Stimulated activated CD4-positive, alpha-beta T cell treated with anti-CD3 and anti-CD28 coated beads, Interleukin-12 subunit alpha, Interleukin-12 subunit beta, amount 100 ng/mL, for 4 hours (primary cell): ENCODE results near the gene NR3C1.
"Not testable (repeated sequence)": the region's sequence is repeated elsewhere in the genome, so short reads cannot be mapped to it uniquely, and the experiment has no call there.

Experiments
- DNase-seq: peaks from one replicate; pipeline ENCODE4 v3.0.0-alpha.2; 2020

The NR3C1 gene

DNA sequence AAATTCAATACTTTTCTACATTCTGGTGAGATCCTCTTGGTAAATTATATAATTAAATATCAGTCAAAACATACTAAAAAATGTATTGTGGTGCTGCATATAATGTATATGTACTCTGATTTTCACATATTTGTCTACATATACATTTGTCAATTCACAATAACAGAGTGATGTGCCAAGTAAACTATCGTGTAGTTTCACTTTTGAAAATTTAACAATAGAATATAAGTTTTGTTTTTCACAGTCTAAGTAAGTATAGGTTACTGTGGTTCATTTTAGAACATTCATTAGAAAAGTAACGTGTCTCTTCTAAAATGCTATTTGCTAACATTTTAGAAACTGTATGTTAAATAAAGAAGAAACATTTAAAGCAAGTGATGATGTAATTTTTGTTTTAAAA, 73.6 kb downstream of the NR3C1 start:
- no peak for DNase-seq

DNA sequence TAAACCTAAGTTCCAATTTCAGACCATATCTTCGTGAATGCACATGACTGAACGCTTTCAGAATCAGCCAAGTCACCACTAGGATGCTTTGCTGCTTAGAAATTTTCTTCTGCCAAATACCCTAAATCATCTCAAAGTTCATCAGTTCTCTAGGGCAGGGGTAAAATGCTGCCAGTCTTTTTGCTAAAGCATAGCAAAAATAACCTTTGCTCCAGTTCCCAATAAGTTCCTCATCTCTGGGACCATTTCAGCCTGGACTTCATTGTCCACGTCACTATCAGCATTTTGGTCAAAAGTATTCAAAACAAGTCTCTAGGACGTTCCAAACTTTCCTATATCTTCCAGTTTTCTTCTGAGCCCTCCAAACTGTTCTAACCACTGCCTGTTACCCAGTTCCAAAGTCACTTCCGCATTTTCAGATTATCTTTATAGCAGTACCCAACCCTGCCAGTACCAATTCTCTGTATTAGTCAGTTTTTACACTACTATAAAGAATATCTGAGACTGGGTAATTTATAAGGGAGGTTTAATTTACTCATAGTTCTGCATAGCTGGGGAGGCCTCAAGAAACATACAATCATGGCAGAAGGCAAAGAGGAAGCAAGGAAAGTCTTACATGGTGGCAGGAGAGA, 74.8 kb downstream of the NR3C1 start:
- DNase-seq: no peak

DNA sequence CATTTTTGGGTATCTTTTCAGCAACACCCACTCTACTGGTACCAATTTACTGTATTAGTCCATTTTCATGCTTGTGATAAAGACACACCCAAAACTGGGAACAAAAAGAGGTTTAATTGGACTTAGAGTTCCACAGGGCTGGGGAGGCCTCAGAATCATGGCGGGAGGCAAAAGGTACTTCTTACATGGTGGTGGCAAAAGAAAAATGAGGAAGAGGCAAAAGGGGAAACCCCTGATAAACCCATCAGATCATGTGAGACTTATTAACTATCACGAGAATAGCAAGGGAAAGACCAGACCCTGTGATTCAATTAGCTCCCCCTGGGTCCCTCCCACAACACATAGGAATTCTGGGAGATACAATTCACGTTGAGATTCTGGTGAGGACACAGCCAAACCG, 78.4 kb downstream of the NR3C1 start:
- DNase-seq: not testable (repeated sequence)

DNA sequence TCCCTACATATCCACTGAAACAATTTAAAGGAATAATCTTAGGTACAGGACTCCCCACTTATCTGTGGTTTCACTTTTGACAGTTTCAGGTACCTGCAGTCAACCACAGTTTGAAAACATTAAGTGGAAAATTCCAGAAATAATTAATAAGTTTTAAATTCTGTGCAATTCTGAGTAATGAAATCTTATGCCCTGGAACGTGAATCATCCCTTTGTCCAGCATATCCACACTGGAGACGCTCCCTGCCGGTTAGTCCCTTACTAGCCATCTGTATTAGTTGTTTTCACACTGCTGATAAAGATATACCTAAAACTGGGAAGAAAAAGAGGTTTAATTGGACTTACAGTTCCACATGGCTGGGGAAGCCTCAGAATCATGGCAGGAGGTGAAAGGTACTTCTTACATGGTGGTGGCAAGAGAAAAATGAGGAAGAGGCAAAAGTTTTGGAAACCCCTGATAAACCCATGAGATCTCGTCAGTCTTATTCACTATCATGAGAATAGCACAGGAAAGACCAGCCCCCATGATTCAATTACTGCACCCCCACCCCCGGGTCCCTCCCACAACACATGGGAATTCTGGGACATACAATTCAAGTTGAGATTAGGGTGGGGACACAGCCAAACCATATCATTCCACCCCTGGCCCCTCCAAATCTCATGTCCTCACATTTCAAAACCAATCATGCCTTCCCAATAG, 80.4 kb downstream of the NR3C1 start:
- not testable (repeated sequence) for DNase-seq

DNA sequence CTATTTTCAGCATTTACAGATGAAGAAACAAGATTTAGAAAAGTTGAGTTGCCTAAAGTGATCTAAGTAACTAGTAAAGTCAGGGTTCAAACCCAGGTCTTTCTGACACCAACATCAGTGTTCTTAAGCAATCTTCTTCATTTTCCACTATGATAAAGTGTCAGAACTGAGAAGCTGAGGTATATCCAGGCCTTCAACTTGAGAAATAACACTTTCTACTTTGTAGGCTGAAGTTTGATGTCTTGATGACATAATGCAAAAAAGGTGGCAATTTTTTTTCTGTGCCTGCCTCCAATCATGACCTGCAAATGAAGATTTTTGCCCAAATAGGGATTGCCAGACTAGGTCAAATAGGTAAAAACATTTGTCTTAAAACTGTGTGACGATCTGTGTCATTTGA, 81.3 kb downstream of the NR3C1 start:
- DNase-seq: no peak

DNA sequence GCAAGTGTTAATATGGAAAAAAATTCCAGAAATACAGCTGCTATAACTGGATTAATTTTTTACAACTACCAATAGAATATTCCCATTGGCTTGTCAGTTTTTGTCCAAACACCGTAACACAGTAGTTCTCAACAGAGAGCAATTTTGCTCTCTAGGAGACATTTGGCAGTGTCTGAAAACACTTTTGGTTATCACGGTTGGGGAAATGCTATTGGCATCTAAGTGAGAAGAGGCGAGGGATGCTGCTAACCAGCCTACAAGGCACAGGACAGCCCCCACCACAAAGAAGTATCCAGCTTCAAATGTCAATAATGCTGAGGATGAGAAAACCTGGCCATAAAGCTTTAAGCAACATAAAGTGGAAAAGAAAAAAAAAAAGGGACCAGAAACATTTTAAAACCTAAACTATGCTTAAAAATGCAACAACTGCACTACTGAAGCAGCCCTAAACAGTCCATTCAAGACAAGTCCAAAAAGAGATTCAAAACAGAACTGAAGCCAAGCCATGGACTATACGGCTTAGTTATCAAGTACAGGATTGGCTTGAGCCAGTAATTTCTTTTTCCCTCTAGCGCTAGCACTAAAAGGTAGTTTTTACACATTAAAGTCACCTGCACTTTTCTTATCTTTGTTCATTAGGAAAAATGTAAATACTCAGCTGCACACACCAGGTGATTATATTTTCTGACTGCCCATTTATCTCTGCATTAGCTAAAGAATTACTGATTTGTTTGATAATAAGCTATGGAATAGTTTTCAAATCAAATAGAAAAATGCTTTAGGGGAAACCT, 83.9 kb downstream of the NR3C1 start:
- no peak for DNase-seq

DNA sequence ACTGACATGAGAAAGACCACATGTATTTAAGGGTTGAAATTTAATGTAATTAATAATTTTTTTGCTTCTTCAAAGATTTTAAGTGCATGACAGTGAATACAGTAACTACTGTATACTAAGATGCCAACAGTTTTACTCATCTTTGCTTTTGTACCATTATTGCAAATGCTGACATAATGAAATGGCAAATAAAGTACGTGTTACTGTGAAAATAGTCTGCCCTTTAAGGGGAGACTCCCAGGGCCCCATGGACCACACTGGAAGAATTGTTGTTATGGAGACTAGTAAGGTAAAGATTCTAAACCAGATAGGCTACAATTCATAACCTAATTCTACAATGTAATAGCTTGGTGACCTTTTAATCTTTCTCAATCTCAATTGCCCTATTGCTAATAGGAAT, 84.7 kb downstream of the NR3C1 start:
- DNase-seq: no peak

DNA sequence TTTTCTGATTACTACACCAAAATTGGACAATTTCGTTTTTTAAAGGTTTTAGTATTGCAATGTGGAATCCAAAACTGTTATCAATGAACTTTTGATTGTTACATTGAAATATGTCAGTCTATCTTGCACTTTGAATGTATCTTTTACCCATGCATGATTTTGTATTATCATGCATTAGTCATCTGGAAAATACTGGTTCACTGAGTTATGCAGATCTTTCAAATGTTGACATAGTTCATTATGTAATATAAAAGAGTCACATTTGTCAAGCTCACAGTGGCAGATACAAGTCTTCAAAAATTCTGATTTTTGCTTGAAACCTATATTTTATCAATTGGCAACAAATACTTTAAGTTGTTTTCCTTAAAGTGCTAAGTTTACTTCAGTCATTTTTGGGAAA, 85.2 kb downstream of the NR3C1 start:
- no peak for DNase-seq

DNA sequence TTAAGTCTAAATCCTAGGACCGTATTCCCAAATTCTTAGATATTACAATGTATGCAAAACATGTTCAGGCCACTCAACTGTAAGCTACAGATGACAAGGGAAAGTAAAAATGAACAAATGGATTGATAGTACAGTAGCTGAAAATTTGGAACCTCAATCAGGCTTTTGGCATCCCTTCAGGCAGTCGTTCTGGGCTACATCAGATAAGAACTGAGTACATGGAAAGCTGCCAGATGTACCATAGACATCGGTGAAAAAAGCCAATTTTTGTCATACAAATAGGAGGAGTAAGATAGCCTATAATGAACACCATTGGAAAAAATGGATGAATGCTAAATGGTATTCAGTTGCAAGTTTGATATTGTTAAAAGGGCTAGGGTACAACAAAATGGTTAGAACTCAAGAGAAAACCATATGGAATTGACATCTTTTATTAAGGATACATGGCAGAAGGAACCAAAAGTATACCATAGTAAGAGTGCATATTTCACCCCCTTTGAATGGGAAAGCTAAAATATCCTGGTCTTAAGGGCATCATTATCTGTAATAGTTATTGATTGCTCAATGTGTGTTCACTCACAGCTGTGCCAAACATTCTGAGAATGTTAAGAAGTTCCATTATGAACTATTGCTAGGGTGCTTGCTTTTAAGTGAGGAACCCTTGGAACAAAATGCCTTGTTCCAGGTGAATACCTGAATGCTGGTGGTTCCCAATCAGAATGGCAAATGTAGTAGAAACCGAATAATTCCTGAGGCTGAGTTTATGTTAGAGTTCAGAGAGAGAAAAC, 86.4 kb downstream of the NR3C1 start:
- no peak for DNase-seq

DNA sequence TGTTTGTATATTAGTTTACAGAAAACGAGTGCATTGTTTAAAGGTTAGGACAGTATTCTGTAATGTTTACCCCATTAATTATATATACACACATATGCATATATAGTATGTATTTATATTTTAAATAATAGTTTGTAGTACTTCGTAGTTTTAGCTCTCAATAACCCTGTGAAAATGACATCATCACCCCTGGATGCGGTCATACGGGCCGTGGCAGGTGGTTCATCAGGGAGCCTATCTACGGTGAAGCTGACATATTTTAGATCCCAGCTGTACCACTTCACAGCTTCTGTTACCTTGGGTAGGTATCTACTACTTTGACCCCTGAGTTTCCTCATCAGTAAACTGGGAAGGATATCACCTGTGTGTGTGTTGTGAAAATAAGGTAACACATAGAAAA, 87.1 kb downstream of the NR3C1 start:
- DNase-seq: no peak

DNA sequence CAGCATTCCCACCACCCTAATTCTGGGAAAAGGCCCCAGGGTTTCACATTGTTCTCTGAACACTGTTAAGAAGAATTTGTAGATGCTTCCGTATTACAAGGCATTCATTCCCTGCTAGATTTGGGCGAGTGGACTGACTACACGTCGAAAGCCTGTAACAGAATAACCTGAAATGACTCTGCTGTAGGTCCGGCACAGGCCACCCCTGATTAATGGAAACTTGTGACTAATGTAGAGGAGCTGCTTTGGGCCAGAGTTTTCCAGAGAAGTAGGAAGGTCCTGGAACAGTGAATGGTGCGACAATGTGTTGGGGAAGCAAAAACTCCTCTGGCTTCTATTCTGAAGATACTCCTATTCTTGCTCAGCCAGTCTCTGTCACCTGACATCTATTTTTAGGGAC, 87.6 kb downstream of the NR3C1 start:
- DNase-seq: no peak

DNA sequence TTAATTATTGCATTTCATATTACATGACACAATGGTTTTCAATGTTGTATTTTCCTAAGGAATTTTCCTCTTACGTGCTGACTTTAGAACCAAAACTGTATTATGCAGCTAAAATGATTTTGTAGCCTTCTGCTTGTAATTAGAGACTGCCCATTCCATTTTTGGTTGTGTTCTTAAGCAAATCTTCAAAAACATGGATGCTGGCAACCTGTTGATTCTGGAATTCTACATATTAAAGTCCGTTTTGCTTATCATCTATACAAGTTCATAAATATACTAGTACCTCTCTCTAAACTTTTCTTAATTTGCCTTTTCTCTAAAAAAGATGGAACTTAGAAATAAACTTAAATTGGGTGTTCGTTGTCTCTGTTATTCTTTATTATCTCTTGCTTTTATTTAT, 88.3 kb downstream of the NR3C1 start:
- DNase-seq: no peak

DNA sequence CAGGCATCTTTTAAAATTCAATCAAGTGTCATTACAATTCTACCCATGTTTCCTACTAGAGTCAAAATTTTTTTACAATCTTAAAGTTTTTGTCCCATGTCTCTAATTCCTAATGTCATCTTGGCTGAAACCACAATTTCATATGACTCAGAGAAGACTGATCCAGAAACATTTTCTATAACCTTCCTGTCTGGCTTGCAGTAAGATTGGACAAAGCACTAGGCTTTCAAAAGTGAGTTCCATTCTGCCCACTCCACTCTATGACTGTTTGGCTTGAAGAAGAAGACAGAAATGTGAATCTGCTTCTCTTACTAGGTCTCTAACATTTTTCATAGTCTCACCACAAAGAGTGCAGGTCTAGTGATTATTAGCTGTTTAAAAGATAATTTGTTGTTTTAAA, 88.8 kb downstream of the NR3C1 start:
- no peak for DNase-seq

DNA sequence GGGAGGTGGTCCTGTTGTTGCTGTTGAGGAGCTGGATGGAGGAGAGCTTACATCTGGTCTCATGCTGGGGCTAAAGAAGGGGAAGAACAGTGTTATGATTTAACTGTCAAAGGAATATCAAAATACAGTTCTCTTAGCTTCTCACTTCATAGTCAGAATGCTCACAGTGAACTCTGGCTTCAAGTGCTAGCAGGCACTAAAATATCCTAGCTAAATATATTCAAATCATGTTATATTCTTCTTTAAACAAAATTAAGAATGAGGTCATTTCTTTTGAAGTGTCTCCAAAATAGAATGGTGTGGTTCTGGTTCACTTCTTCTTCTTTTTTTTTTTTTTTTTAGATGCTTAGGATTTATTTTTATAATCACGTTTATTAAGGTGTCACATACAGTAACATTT, 89.4 kb downstream of the NR3C1 start:
- DNase-seq: no peak

DNA sequence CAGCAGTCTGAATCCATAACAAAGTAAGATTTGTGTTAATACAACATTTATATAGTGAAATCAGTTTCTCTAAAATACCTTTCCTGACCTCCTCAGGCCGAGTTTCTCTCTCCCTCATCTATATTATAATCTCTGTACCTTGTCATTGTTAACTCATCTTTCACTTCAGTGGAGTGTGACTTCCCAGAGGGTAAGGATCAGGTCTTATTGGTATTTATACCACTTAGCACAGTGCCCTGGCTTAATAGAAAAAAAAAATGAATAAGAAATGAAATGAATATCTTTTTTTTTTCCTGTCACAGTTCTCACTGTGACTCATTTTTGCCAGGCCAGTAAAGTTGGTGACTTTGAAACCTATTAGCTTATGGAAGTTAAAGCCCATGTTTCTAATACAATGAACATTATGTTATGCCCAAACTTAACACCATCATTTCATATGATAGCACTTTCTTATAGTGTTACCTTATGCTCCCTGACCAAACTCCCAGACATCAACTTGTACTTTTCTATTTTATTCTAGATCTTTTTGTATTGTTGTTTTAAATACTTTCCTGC, 90.1 kb downstream of the NR3C1 start:
- DNase-seq: no peak

DNA sequence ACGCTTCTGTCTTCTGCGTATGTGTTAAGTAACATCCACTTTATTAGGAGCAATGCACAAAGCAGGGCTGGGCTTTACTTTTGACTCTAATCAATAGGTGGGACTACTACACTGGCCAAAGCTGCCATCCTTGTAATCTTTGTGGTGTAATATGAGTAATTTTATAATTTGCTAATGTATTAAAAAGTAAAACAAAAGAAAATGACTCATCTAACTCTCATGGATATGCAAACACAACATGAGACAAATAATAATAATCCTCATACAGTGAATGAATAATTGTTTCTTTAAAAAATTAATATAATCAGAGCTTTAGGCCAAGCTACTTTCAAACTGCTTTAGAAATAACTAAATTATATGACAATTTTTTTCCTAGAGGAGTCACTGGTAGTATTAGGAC, 90.7 kb downstream of the NR3C1 start:
- DNase-seq: no peak

DNA sequence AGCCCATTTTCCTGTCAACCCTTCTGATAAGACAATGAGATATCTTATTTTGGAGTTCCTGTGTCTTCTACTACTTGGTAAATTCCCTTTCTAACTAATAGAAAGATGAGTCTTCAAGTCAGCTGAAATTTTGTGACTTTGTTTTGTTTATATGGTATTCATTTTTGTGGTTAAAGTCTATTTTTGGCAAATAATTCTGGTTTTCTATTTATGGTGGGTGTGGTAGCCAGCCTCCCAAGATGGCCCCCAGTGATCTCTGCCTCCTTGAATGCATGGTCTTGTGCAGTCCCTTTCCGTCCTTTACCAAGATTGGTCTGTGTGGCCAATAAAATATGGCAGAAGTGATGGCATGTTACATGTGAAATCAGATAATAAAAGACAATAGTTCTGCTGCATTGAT, 91.5 kb downstream of the NR3C1 start:
- DNase-seq: no peak

DNA sequence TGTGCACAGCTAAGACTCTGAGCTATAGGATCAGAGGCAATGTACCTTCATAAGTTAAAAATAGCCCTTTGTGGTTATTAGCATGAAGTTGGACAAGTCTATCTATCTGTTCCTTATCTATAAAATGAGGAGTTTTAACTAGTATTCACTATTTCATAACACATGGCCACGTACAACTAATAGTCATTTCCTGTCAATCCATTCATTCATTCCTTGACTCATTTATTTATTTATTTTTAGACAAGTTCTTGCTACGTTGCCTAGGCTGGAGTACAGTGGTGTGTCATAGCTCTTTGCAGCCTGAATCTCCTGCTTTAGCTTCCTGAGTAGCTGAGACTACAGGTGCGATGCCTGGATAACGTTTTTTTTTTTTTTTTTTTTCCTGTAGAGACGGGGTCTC, 92.1 kb downstream of the NR3C1 start:
- no peak for DNase-seq

DNA sequence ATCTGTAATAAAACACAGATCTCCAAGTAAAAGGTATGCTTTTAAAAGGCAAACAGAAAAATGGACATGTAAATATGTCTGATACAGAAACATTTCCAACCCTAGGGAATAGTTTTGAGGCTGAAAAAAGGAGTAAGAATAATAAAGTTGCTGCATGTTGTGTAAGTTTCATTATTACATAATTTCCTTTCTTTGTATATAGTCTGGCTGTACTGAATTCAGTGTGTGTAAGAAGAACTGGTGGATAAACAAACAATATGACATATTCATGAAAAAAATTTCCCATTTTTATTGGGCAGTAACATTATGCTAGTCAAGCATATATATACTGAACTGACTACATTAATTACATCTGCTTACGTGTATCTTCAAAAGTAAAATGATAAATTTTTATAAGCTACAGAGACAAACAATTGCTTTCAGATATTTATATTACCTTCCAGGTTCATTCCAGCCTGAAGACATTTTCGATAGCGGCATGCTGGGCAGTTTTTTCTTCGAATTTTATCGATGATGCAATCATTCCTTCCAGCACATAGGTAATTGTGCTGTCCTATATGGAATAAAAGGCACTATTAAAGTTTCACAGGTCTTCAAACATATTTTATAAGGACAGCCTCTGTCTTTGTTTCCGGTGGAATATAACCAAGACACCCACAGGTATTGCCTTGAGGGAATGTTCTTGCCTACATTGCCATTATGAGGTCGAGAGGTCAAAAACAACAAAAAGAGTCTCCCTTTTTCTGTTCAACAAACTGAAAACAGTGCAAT, 93.6 kb downstream of the NR3C1 start:
- no peak for DNase-seq

DNA sequence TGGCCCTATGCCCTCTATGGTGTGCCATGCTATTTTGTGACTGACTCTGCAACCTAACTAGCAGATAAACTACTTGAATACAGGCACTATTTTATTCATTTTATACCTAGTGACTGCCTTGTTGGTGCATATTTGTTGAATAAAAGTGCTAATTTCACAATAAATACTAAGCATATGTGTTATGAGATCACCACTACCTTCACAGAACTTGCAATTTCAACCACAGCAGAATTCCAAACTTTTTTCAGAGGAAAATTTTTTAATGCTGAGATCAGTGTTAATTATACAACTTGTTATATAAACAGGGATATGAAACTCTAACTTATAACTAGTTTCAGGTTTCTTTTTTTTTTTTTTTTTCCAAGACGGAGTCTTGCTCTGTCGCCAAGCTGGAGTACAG, 94.8 kb downstream of the NR3C1 start:
- DNase-seq: no peak

DNA sequence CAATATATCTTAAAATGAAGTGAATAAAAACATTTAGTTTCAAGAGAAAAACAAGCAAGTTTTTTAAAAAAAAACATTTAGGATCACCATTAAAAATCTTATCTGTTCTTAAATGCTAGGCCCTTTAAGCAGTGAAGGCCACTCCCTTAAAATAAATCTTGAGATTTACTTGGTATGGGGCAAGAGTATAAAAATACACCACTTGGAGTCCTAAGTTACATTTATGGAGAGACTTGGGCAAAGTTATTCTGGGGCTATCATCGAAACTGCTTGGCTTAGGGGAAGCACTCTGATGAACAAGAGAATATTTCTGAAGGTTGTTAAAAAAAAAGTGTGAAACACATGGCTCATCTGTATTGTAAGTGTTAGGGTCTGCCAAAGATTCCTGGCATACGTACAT, 97.4 kb downstream of the NR3C1 start:
- no peak for DNase-seq

DNA sequence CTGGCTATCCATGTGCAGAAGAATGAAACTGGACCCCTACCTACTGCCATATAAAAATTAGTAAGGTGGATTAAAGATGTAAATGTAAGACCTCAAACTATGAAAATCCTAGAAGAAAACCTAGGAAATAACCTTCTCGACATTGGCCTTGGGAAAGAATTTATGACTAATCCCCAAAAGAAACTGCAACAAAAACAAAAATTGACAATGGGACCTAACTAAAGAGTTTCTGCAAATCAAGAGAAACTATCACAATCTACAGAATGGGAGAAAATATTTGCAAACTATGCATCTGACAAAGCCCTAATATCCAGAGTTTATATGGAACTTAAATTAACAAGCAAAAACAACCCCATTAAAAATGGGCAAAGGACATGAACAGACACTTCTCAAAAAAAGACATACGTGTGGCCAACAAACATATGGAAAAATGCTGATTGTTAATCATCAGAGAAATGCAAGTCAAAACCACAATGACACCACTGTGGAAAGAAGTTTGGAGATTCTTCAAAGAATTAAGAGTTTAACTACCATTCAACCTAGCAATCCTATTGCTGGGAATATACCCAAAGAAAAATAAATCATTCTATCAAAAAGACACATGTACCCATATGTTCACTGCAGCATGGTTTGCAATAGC, 98.5 kb downstream of the NR3C1 start:
- DNase-seq: no peak
